Activated T-helper 1 cell treated with Interleukin-2 at 50 U/mL for 16 hours (primary cell): Measurements from ENCODE around the gene ACVR1C.
"Not testable (repeated sequence)": the region's sequence is repeated elsewhere in the genome, so short reads cannot be mapped to it uniquely, and the experiment has no call there.

ENCODE experiments used
- DNase-seq: peaks from one replicate; pipeline ENCODE4 v3.0.0-alpha.2; 2020; ENCODE audit warnings: low read depth

Gene ACVR1C

GRCh38 chr2:157574165-157574564 is 54.5 kb downstream of the ACVR1C start:
- DNase-seq, result no peak

- DNase-seq, result no peak
Observed at GRCh38 chr2:157572725-157573124, 55.9 kb downstream of the ACVR1C start.

DNA sequence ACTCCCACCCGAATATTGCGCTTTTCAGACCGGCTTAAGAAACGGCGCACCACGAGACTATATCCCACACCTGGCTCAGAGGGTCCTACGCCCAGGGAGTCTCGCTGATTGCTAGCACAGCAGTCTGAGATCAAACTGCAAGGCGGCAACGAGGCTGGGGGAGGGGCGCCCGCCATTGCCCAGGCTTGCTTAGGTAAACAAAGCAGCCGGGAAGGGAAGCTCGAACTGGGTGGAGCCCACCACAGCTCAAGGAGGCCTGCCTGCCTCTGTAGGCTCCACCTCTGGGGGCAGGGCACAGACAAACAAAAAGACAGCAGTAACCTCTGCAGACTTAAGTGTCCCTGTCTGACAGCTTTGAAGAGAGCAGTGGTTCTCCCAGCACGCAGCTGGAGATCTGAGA is 62.0 kb downstream of the ACVR1C start:
- not testable (repeated sequence) for DNase-seq

DNA sequence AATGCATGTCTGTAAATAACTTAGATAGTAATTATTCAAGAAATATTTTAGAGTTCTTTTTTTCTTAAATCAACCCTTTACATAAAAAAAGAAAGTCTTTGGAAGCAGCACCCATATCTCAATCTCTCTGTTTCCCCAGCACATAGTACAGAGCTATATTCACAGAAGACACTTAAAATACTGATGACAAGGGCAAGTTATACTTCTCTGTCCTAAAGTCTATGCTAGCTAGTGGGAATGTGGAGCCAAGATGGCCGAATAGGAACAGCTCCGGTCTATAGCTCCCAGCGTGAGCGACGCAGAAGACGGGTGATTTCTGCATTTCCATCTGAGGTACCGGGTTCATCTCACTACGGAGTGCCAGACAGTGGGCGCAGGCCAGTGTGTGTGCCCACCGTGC is 62.6 kb downstream of the ACVR1C start:
- DNase-seq, result not testable (repeated sequence)

- DNase-seq, result no peak
Observed at GRCh38 chr2:157565550-157565949, 63.1 kb downstream of the ACVR1C start.

DNA sequence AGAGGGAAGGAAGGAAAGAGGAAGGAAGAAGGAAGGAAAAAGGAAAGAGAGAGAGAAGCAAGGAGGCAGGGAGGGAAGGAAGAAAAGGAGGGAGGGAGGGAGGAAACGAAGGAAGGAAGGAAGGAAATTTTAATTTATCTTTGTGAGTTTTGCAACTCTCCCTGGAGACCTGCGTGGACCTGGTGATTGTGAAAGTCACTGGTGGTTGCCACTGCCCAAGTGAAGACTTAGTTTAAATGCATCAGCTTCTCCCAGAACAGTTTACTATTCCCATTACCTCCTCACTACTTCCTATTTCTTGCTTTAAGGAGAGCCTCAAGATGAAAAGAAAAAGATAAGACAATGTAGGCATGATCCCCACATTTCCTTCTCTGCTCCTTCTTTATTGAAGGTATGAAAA is 68.8 kb downstream of the ACVR1C start:
- no peak for DNase-seq

- no peak for DNase-seq
Observed at GRCh38 chr2:157559461-157559860, 69.2 kb downstream of the ACVR1C start.

DNA sequence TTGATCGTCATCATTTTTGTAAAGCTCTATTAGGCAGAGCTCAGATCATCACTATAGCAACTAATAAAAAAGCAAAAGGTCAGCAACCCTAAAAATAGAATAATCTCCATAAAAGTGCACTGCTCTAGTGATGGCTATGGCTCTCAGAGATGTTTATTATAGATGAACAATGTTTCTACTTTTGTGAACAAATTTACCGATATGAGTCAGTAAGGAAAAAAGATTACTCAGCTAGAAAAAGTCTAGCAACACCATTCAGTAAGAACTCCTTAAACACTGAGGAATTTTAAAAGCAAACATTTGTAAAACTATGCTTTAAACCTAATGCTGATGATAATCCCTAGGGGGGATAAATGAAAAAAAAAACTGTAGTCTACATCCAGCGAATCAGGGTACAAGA is 69.6 kb downstream of the ACVR1C start:
- DNase-seq, result no peak

DNA sequence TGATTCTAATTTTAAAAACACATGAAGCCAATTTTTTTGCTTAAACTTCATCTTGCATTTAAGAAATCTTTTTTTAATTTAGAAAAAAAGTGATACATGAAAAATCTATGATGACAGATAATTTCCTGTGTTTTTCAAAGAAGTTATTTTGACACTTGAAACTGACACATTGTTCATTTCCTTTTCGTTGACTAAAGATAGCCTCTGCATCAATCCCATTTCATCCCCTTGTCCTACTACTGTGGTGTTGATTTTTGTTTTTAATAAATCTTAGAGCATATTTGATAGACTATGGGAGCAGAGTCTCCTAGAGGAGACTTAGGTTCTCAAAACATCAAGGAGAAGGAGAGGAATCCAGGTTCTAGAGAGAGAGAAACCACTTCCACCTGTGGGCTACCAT is 70.9 kb downstream of the ACVR1C start:
- DNase-seq, result no peak

DNA sequence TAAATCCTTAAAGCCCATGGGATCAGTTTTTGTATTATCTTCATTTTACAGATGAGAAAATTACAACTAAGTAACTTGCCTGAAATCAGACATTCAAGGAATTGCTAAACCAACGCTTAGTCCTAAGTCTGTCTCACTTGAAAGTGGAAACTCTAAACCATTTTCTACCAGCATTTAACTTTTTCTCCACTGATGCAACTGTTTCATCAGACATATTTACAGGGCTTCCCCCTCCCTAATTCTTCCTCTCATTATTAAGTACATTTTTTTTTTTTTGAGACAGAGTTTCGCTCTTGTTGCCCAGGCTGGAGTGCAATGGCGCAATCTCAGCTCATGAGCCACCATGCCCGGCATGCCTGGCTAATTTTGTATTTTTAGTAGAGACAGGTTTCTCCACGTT is 88.6 kb downstream of the ACVR1C start:
- DNase-seq, result no peak

DNA sequence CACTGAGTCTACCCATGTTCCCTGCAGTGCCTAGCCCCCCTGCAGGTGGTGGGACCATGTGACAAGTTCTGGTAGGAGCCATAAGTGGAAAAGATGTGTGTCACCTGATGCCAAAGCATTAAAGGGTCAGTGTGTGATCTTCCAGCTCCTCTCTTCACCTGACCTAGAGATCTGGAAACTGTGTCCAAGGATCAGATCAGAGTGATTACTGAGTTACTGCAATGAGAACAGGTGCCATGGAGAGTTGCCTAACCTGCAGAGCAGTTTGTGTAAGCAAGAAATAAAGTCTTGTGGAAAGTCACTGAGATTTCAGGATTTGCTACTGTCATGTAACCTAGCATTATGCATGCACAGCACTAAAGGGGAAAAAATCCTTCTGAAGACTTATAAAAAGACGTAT is 90.6 kb downstream of the ACVR1C start:
- no peak for DNase-seq

- DNase-seq, result no peak
Observed at GRCh38 chr2:157536815-157537214, 91.8 kb downstream of the ACVR1C start.

DNA sequence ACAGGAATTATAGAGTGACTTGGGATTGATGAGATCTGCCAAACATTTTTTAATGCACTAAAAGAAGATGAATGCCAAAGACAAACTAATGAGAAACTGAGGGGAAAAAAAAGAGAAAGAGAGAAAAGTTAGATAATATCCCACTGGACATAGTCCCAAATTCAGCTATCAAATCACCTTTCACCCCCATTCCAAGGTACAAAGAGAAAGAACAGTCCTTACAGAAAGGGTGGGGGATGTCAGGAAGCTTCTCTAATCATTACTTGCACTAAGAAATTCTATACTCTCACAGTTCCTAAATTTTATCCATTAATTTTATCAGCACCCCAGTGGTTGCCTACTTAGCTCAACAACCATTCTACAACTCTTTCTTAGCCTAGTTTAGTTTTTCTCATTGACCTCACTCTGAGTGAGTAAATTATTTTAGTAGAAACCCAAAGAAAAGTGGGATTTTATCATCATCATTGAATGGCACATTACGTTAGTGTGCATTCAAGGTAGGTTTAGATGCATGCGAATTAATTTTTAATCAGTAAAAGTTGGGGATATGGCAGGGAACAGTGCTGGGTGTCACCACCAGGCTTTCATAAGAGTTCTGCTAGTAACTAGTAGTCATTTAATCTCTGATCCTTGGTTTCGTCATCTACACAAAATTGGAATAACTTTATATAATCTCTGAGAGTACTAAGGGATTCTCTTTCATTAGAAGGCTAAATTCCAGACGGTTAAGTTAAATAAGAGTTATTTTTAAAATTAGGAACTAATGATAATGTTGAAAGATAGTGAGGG is 99.5 kb downstream of the ACVR1C start:
- DNase-seq, result no peak

DNA sequence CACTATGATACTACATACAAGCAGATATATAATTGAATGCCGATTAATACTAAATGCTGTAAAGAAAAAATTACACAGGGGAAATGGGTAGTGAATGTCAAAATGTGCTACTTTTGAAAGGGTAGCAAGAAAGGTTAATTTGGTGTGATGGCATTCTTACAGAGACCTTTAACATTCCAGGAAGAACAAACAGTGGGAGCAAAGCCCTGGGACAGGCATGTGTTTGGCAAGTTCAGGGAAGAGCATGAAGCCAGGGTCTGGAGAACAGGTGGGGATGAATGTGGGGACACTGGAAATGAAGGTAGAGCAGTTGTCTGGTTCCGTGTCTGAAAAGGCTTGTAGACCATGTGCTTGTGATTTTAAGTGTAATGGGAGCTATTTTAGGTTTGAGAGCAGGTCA is 102.6 kb downstream of the ACVR1C start:
- DNase-seq, result no peak

GRCh38 chr2:157523270-157524247 is 105.1 kb downstream of the ACVR1C start:
- no peak for DNase-seq

DNA sequence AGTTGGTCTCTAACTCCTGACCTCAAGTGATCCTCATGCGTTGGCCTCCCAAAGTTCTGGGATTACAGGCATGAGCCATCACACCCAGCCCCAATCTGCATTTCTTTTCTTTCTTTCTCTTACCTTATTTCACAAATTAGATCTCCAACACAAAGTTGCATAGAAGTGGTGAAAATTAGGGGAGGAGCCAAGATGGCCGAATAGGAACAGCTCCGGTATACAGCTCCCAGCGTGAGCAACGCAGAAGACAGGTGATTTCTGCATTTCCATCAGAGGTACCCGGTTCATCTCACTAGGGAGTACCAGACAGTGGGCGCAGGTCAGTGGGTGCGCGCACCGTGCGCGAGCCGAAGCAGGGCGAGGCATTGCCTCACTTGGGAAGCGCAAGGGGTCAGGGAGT is 113.7 kb downstream of the ACVR1C start:
- not testable (repeated sequence) for DNase-seq

DNA sequence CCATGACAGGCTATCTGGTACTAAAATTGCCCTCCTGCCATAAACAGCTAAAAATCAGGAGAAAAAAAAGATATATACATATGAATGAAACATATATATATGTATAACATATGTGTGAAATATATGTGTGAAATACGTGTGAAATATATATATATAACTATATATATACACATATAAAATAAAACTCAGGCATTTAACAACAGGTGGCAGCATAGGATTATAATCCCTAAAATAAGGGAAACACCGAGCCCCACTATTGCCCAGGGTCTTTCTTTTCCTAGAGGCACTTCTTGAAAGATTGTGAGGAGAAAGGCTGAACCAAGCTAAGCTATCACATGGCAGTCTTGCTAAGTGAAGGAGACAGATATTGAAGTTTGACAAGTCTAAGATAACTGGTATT is 118.9 kb downstream of the ACVR1C start:
- no peak for DNase-seq

GRCh38 chr2:157508676-157509075 is 120.0 kb downstream of the ACVR1C start:
- no peak for DNase-seq

GRCh38 chr2:157506586-157506985 is 122.1 kb downstream of the ACVR1C start:
- no peak for DNase-seq

DNA sequence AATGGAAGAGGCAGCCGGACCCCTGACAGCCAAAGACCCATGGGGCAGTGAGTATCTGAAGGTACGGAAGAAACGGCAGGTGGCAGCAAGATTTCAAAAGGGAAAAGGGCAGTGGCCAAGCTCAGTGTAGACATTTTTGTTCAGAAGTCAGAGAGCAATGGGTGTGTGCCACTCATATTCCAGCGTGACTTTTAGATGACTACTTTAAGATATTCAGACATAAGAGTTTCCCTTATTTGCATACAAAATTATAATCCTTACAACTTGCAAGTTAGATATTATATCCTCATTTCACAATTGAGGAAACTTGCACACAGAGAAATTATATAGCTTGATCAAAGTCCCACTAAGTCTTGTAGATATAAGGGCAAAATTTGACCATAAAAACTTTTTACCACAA is 124.0 kb downstream of the ACVR1C start:
- DNase-seq, result no peak

DNA sequence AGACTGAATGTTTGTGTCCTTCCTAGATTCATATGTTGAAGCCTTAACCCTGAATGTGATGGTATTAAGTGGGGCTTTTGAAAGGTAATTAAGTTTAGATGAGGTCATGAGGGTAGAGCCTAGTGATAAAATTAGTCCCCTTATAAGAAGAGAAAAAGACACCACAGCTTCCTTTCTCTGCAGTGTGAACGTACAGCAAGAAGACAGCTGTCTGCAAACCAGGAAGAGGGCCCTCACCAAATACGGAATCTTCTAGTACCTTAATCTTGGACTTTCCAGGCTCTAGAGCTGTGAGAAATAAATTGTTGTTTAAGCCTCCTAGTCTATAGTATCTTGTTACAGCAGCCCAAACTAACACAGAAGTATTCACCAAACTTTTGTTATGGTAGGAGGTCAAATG is 127.6 kb downstream of the ACVR1C start:
- no peak for DNase-seq

- DNase-seq, result no peak
Observed at GRCh38 chr2:157500334-157500733, 128.3 kb downstream of the ACVR1C start.

GRCh38 chr2:157498483-157498882 is 130.2 kb downstream of the ACVR1C start:
- no peak for DNase-seq
